NT2/D1 (cell line): ENCODE measurements around the gene BACH2.

Experiments used
- DNase-seq: peaks from one replicate; pipeline ENCODE4 v3.0.0-alpha.2; 2011; ENCODE audit warnings: low read depth, low spot score
- H3K27me3 ChIP-seq: 2 replicates; pipeline ENCODE4 v1.6.0; 2011; ENCODE audit warnings: mild to moderate bottlenecking; ENCODE audit not compliant: insufficient read length, insufficient read depth
- H3K36me3 ChIP-seq: 2 replicates; pipeline ENCODE4 v1.6.1; 2011; ENCODE audit warnings: mild to moderate bottlenecking, low read length, mixed read lengths; ENCODE audit not compliant: insufficient read depth, insufficient read length
- H3K4me1 ChIP-seq: 2 replicates; pipeline ENCODE4 v1.5.1; 2011; ENCODE audit not compliant: insufficient read depth, insufficient read length
- H3K4me3 ChIP-seq: 2 replicates; pipeline ENCODE4 v1.5.1; 2011; ENCODE audit warnings: low read depth; ENCODE audit not compliant: insufficient read length
- H3K9ac ChIP-seq: 2 replicates; pipeline ENCODE4 v1.6.0; 2011; ENCODE audit warnings: low read depth; ENCODE audit not compliant: insufficient read length
- H3K9me3 ChIP-seq: 2 replicates; pipeline ENCODE4 v1.5.1; 2011; ENCODE audit warnings: mild to moderate bottlenecking, low read length; ENCODE audit not compliant: insufficient read depth
- SUZ12 ChIP-seq: IDR thresholded peaks from 2 replicates; pipeline ENCODE4 v1.6.1; 2011; ENCODE audit not compliant: insufficient read length, insufficient read depth; ENCODE audit errors: extremely low read depth
- YY1 ChIP-seq: IDR thresholded peaks from 2 replicates; pipeline ENCODE4 v1.6.1; 2011; ENCODE audit not compliant: insufficient read length, insufficient read depth
- ZNF274 ChIP-seq: IDR thresholded peaks from 2 replicates; pipeline ENCODE4 v1.6.1; 2011; ENCODE audit warnings: mild to moderate bottlenecking, low read depth, low read length

BACH2 gene

GRCh38 chr6:89979481-89980119, 317.0 kb downstream of the BACH2 start:
- H3K4me1 ChIP-seq: no peaks in the 10 kb centered on the region
- DNase-seq: no peak
- no peak overlapping the region for H3K4me3 ChIP-seq
- no peaks in the 10 kb centered on the region for H3K36me3 ChIP-seq
- H3K9me3 ChIP-seq: no peaks in the 10 kb centered on the region
- TF ChIP-seq YY1 (no peak), SUZ12 (no peak), ZNF274 (no peak)
- no peaks in the 10 kb centered on the region for H3K27me3 ChIP-seq
- no peak overlapping the region for H3K9ac ChIP-seq

- no peaks in the 10 kb centered on the region for H3K36me3 ChIP-seq
- no peak overlapping the region for H3K9ac ChIP-seq
- TF ChIP-seq SUZ12: no peak
- no peak for TF ChIP-seq ZNF274
- TF ChIP-seq YY1: no peak
- no peaks in the 10 kb centered on the region for H3K9me3 ChIP-seq
- no peak for DNase-seq
- H3K27me3 ChIP-seq: no peaks in the 10 kb centered on the region
- no peak overlapping the region for H3K4me3 ChIP-seq
- no peaks in the 10 kb centered on the region for H3K4me1 ChIP-seq
Measured at GRCh38 chr6:89978749-89979145, 317.9 kb downstream of the BACH2 start.

DNA sequence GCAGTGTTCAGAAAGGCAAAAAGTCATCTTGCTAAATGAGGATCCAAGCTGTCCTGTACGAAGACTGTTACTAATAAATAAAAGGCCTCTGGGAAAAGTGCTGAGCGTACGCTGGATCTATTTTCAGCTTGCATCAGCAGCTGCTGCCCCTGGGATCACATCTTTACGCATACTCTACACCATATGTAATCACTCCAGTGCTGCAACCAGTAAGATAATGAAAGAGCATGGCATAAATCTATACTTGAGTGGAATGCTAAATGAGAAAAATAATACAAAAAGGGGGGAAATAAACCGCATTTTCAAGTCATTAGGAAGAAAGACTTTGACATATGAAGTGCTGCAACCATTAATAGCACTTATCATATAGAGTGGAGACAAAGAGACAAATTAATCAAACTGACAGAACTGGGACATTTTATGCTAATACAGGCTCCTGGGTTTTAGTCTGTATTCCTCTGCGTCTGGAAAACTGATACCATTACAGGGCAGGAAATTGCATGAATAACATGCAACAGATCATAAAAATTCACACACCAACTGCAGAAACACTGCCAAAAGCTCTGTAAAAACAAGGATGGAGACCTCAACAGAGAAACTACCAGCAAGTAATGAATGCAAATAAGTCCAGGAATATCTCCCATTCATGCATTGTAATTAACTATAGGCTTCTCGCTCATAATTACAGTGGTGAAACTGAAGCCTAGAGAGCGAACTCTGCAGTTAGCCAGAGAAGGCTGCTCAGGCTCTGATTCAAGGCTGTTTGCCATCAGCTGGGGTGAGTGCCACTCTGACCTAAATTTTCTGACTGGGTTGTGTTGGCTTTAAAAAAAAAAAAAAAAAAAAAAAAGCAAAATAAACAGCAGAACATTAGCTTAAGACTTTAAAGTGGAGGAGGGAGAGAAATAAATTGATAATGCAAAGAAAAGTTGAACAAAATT, 318.6 kb downstream of the BACH2 start:
- TF ChIP-seq ZNF274 (no peak), YY1 (no peak), SUZ12 (no peak)
- Histone ChIP-seq H3K9me3 (no peaks in the 10 kb centered on the region), H3K9ac (no peak overlapping the region), H3K36me3 (no peaks in the 10 kb centered on the region), H3K27me3 (no peaks in the 10 kb centered on the region), H3K4me3 (no peak overlapping the region), H3K4me1 (no peaks in the 10 kb centered on the region)
- DNase-seq: no peak

DNA sequence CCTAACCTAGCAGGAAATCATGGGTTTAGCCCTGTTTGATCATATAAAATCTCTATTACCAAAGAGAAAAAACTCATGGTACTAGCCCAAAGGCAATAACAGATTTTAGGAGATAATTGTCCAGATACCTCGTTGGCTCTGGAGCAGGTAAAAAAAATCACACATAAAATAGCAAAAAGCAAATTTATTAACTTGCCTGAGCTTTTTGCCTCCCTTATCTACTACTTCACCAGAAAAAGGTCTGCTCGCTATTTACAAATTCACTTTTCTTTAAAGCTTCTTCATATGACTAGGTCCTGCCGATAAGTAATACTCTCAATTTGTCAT, 320.0 kb downstream of the BACH2 start:
- H3K4me3 ChIP-seq: no peak overlapping the region
- no peak overlapping the region for H3K9ac ChIP-seq
- no peak for TF ChIP-seq SUZ12
- no peak for TF ChIP-seq YY1
- TF ChIP-seq ZNF274: no peak
- no peaks in the 10 kb centered on the region for H3K4me1 ChIP-seq
- no peak for DNase-seq
- no peaks in the 10 kb centered on the region for H3K27me3 ChIP-seq
- no peaks in the 10 kb centered on the region for H3K9me3 ChIP-seq
- no peaks in the 10 kb centered on the region for H3K36me3 ChIP-seq

DNA sequence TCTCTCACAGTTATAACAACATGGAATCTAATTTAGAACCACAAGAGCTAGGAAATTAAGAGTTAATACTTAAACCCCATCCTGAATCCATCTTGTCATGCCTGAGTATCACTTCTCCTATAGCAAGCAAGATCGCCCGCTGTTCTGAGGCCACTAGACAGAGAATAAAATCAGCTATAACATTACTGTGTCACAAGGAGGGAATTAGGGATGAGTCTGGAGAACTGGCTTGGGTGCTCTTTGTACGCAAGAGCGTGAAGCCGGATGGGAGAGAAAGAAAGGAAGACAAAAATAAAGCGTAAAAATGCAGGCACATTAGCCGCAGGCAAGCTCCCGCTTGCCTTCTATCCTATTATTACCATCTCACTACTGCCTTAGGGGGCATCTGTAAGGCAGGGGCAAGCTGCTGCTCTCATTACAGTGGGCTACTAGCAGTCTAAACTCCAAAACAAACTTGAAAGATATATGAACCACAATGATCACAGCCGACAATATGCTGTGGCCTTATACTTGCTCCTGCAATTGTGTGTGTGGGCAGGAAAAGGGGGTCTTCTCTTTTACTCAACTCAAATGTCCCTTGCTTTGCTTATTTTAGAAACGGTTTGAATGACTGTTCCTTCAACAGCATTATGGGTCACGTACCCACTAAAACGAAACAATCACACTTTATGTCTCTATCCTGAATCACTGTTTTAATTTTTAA, 320.5 kb downstream of the BACH2 start:
- Histone ChIP-seq H3K9ac (no peak overlapping the region), H3K9me3 (no peaks in the 10 kb centered on the region), H3K27me3 (no peaks in the 10 kb centered on the region), H3K4me3 (no peak overlapping the region), H3K36me3 (no peaks in the 10 kb centered on the region), H3K4me1 (no peaks in the 10 kb centered on the region)
- no peak for TF ChIP-seq SUZ12
- TF ChIP-seq YY1: no peak
- TF ChIP-seq ZNF274: no peak
- no peak for DNase-seq

- Histone ChIP-seq H3K9me3 (no peaks in the 10 kb centered on the region), H3K4me3 (no peak overlapping the region), H3K4me1 (no peaks in the 10 kb centered on the region), H3K36me3 (no peaks in the 10 kb centered on the region), H3K9ac (no peak overlapping the region), H3K27me3 (no peaks in the 10 kb centered on the region)
- no peak for TF ChIP-seq ZNF274
- no peak for TF ChIP-seq SUZ12
- TF ChIP-seq YY1: no peak
- DNase-seq: no peak
Measured at GRCh38 chr6:89975366-89975765, 321.3 kb downstream of the BACH2 start.

DNA sequence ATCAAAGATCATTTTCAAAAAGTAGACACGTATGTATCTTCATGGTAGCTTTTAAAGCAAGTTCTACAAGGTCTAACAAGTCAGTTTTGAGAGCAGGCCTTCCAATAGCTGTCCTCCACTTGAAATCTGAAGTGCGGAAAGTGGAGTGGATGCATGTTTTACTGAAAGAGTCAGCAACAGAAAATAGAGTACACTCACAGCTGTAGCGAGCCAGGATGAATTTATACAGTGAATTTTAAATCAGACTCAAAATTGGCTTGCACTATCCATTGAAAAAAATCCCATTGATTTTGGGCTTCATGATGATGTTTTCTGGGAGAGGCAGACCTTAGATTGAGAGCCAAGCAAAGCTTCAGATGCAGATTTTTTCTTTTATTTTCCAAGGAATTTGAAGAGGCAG, 321.8 kb downstream of the BACH2 start:
- no peak for DNase-seq
- Histone ChIP-seq H3K9me3 (no peaks in the 10 kb centered on the region), H3K4me3 (no peak overlapping the region), H3K27me3 (no peaks in the 10 kb centered on the region), H3K9ac (no peak overlapping the region), H3K36me3 (no peaks in the 10 kb centered on the region), H3K4me1 (no peaks in the 10 kb centered on the region)
- no peak for TF ChIP-seq YY1
- no peak for TF ChIP-seq SUZ12
- no peak for TF ChIP-seq ZNF274
